GM19467 (cell line): ENCODE measurements around the gene TTN.

ENCODE experiments used
- ATAC-seq: cut with Tn5 transposase; IDR thresholded peaks from one replicate; pipeline ENCODE4 v1.9.1; 2021; ENCODE audit warnings: mild to moderate bottlenecking, moderate library complexity; ENCODE audit not compliant: unreplicated experiment

The TTN gene

GRCh38 chr2:178819147-178819875, 12.1 kb upstream of the TTN start:
- no peak for ATAC-seq

- no peak for ATAC-seq
Observed at GRCh38 chr2:178811901-178812300, 4.7 kb upstream of the TTN start.

DNA sequence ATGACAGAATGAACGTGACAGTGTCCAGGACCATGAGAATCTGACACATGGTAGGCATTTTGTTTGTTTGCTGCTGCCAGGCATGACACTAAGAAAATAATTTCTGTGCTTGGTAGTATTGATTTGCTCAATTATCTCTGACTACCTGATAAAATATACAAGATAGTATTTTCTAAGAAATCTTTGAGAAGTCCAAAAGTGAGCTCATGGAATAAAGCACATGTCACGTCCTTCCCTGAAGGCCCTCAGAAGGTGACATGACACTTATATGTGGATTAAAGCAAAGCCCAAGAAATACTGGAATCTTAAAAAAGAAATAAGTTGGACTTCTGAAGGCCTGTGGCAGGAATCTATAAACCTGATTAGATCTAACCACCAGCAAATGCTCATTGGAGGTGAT, 3.8 kb upstream of the TTN start:
- ATAC-seq: no peak

DNA sequence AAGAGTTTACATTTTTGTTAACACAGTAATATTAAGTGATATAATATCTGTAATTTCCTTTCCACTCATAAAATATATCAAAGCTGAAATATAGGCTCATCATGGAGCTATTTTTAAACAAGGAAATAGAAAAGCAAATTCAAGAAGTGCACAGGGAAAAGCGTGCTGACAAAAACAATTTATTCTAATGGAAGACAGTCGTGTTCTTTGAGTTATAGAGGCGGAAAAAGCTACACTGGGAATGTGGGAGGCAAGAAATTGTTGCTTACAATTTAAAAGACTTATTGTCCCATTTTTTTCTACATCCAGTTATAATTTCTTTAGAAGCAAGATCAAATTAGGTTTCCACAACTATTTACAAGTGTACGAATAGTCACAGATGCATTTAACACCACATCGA, 3.2 kb upstream of the TTN start:
- no peak for ATAC-seq

- ATAC-seq: no peak
Observed at GRCh38 chr2:178806543-178806942, 680 bp downstream of the TTN start.

GRCh38 chr2:178805457-178805856, 1.8 kb downstream of the TTN start:
- ATAC-seq: no peak

GRCh38 chr2:178804791-178805190, 2.4 kb downstream of the TTN start:
- peak; percentile 72 for ATAC-seq

- no peak for ATAC-seq
Observed at GRCh38 chr2:178800510-178800909, 6.7 kb downstream of the TTN start.

- no peak for ATAC-seq
Observed at GRCh38 chr2:178799305-178799704, 7.9 kb downstream of the TTN start.

DNA sequence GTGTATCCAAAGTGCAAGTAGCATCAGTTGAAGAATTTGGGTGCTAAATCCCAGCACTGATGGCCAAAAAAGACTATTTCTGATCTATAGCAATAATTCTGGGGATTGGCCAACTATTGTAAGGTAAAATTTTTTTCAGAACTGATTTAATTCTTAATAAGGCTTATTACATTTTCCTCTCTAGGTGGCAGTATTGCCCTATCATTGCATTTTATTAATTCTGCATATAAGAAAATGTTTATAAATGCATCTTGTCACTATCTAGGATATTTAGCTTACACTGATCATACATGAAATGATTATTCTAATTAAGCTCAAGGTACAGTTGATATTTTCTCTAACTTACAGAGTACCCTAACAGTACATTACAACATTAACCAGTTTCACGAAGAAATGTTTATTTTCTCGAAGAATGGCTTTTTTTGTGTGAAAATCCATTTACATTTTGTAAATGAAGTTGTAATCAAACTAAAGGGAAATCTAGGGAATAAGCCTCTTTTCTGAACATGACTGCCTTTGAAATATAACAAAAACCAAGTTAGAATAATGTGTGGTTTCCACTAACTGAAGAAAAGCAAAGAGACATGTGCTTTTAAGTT, 11.0 kb downstream of the TTN start:
- no peak for ATAC-seq

GRCh38 chr2:178787934-178788333, 19.3 kb downstream of the TTN start:
- no peak for ATAC-seq

GRCh38 chr2:178787155-178787554, 20.1 kb downstream of the TTN start:
- no peak for ATAC-seq

GRCh38 chr2:178783889-178784288, 23.3 kb downstream of the TTN start:
- ATAC-seq: no peak

- no peak for ATAC-seq
Observed at GRCh38 chr2:178782236-178782635, 25.0 kb downstream of the TTN start.

DNA sequence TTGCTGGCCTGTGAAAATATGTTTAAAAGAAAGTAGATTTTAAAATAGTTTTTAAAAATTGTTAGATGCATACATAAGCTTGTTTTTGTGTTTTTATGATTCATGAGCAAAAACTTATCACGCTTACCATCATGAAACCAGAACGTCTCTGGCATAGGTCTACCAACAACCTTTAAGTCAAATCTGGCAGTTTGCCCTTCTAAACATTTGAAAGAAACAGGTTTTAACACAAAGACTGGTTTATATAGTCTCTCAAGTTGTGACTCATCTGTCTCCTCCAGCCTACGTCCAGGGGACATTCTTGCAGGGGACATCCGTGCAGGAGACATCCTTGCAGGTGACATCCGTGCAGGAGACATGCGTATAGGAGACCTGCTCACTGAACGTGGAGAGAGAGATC, 29.6 kb downstream of the TTN start:
- no peak for ATAC-seq

DNA sequence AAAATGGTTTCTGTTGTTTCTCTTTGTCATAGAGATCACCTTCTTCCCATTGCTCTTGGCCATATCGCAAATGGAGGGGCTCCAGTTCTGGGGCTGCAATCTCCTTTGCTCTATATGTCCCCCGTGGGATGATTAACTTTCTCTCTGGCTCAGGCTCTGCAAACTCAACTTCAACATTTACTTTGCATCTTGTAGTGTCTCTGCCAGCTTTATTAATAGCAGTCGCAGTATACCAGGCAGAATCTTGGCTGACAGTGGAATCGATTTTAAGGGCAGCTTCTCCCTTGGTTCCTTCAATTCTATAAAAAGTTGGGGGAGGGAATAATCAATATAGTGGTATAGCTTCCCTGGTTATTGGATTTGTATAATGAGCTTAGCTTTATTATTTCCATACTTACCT, 30.5 kb downstream of the TTN start:
- no peak for ATAC-seq

GRCh38 chr2:178775975-178776374, 31.2 kb downstream of the TTN start:
- no peak for ATAC-seq

DNA sequence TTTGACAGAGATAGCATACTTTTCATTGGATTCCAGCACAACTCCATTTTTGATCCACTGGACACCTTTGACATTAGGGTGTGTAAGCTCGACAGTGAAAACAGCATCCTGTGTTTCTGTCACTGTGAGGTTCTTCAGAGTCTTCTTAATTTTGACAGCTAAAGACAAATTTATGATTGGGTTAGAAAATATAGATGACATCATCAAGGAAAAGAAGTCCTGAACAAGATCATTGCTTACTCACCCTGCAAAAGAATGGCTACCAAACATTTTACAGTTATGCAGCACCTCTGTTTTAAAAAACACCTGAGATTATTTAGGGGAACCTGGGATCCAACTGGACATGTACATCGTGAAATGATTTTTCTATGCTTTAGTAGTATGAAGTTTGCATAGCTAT, 36.7 kb downstream of the TTN start:
- no peak for ATAC-seq

DNA sequence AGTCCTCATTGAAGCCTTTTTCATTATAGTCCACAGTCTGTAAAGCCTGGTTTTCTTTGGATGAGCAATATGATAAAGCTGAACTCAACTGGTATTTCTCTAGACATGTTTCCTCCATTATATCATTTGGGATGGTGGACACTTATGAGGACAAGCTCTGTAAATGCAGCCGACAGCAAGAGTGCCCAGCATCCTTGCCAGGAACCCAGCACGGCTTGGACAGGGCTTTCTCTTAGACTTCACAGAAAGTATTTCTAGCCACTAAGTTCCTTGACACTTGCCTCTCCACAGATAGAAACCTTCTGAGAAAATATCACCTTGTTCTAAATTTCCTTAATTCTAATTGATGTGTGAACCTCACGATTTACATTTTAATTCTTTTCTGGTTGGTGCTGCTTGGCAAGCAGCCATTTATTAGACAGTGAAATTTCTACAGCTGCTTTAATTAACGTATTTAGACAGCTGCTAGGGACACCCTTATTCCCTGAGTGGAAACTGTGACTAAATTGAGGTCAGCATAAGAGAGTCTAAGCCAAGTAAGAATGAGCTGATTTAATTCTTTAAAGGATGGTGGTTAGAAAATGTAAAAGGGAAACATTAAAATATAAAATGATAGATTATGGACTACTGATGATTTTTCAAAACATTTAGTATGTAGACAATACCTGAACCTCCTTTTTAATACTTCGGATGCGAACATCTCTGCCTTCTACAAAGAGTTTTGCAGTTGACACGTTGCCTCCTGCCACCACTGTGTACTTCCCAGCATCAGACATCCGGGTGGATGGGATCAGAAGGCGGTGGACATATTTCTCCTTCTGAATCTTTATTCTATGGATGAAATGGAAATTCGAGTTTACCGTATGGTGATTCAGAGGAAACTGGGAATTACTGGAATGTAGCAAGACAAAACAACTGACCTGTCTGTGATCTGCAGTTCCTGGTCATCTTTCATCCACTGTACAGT, 39.8 kb downstream of the TTN start:
- ATAC-seq: no peak

GRCh38 chr2:178764097-178764496, 43.1 kb downstream of the TTN start:
- ATAC-seq: no peak

DNA sequence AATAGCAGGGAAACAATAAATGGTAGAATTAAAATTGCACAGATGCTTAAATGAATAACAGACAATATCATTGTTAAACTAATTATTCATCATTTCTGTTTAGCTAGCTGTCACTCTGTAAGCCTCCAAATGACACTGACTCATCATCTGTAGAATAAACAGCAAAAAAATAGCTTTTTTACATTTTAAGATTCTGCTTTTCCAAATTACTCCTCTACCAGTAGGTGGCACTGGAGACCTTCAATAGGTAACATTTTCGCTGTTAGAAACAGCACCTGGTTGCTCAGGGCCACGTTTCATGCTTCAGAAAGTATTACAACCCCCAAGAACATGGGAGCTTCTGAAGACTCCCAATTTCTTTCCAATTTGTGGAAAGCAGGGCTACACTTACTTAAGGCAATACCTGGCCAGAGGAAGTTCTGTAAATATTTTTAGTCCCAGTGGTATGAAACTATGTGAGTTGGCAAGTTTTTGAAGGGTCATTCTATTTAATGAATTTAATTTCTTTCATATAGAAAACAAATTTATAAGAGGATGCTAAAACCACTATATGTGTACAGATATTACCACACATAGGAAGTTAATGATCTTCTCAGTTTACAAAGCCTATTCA, 45.4 kb downstream of the TTN start:
- ATAC-seq: no peak
